ENCODE data around the gene CDK19. TPM values are rescaled to one million over a fixed set of nuclear protein-coding genes. Genes with fewer than 3 reads are reported as not detected.

CDK19 gene
- total and polyA plus RNA-seq, 2 donors (not counting 1 experiment from before 2014, with no cell fraction given): 11.2 to 11.3 TPM

DNA sequence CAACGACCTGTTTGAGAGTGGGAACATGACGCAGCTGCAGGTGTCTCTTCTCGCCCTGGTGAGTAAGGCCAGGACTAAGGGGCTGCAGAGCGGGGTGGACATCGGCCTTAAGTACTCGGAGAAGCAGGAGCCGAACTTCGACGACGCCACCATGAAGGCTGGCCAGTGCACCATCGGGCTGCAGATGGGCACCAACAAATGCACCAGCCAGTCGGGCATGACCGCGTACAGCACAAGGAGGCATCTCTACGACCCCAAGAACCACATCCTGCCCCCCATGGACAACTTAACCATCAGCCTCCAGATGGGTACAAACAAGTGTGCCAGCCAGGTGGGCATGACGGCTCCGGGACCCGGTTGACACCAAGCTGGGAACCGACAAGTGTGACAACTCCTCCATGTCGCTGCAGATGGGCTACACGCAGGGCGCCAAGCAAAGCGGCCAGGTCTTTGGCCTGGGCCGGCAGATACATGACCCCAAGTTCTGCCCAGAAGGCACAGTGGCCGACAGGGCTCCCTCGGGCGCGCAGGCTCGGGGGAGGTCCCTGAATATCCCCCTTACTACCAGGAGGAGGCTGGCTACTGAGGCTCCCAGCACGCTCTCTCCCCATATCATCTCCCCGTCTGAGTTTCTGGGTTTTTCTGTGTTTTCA, 43.4 kb upstream of the CDK19 start:
- H3K4me3 ChIP-seq (replicated peaks in 1 of 4; ENCODE audit: control extremely low read depth in 1 of 4, insufficient read depth in 1 of 4, low read depth in 3 of 4, low read length in 4 of 4): no peak overlapping the region
- no peak overlapping the region for H3K27ac ChIP-seq (ENCODE audit: insufficient read depth, low read length)
- no peaks in the 10 kb centered on the region for H3K79me2 ChIP-seq (ENCODE audit: control insufficient read depth, insufficient read depth, low read length)
- no peaks in the 10 kb centered on the region for H3K4me1 ChIP-seq (ENCODE audit: control insufficient read depth, extremely low read depth, insufficient read depth, low read length)
- H3K27me3 ChIP-seq (ENCODE audit: control insufficient read depth, insufficient read depth, low read length): no peaks in the 10 kb centered on the region
- no peaks in the 10 kb centered on the region for H3K9me3 ChIP-seq (ENCODE audit: control insufficient read depth, insufficient read depth, low read depth, low read length)
- H2AFZ ChIP-seq (ENCODE audit: low read length): no peak overlapping the region
- no peak overlapping the region for H3K4me2 ChIP-seq (ENCODE audit: extremely low read depth, insufficient read depth, low read length)
- DNase-seq (ENCODE audit: low read depth in 2 of 2): no peak
- no peak overlapping the region for H3K9ac ChIP-seq (ENCODE audit: insufficient read depth, low read length)
- no peaks in the 10 kb centered on the region for H4K20me1 ChIP-seq (ENCODE audit: control insufficient read depth, extremely low read depth, insufficient read depth, low read length)
- TF ChIP-seq, protein P1, sequence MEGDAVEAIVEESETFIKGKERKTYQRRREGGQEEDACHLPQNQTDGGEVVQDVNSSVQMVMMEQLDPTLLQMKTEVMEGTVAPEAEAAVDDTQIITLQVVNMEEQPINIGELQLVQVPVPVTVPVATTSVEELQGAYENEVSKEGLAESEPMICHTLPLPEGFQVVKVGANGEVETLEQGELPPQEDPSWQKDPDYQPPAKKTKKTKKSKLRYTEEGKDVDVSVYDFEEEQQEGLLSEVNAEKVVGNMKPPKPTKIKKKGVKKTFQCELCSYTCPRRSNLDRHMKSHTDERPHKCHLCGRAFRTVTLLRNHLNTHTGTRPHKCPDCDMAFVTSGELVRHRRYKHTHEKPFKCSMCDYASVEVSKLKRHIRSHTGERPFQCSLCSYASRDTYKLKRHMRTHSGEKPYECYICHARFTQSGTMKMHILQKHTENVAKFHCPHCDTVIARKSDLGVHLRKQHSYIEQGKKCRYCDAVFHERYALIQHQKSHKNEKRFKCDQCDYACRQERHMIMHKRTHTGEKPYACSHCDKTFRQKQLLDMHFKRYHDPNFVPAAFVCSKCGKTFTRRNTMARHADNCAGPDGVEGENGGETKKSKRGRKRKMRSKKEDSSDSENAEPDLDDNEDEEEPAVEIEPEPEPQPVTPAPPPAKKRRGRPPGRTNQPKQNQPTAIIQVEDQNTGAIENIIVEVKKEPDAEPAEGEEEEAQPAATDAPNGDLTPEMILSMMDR (conservative IDR thresholded peaks at IDR 0.05 in 1 of 2, IDR thresholded peaks at IDR 0.05 in 1 of 2; ENCODE audit: low read depth in 1 of 2, low read length in 2 of 2): no peak
- no peak for TF ChIP-seq EZH2 (IDR thresholded peaks at IDR 0.05; ENCODE audit: low read length, missing control alignments)
- H3K36me3 ChIP-seq (ENCODE audit: control insufficient read depth, insufficient read depth, low read length): no peaks in the 10 kb centered on the region

DNA sequence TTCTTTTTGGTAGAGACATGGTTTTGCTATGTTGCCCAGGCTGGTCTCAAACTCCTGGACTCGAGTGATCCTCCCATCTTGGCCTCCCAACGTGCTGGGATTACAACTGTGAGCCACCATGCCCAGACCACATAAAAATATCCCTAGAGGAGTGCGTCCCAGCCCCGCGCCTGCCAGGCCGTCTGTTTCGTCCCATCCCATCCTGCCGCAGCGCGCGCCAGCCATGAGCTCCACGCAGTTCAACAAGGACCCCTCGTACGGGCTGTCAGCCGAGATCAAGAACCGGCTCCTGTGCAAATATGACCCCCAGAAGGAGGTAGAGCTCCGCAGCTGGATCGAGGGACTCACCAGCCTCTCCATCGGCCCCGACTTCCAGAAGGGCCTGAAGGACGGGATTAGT, 42.7 kb upstream of the CDK19 start:
- no peak for DNase-seq (ENCODE audit: low read depth in 2 of 2)
- TF ChIP-seq, protein P1 (conservative IDR thresholded peaks at IDR 0.05 in 1 of 2, IDR thresholded peaks at IDR 0.05 in 1 of 2; ENCODE audit: low read depth in 1 of 2, low read length in 2 of 2): no peak
- TF ChIP-seq EZH2 (IDR thresholded peaks at IDR 0.05; ENCODE audit: low read length, missing control alignments): no peak
- H3K4me3 ChIP-seq (replicated peaks in 1 of 4; ENCODE audit: control extremely low read depth in 1 of 4, insufficient read depth in 1 of 4, low read depth in 3 of 4, low read length in 4 of 4): no peak overlapping the region

GRCh38 chr6:110856296-110856695, 41.0 kb upstream of the CDK19 start:
- TF ChIP-seq, protein P1 (conservative IDR thresholded peaks at IDR 0.05 in 1 of 2, IDR thresholded peaks at IDR 0.05 in 1 of 2; ENCODE audit: low read depth in 1 of 2, low read length in 2 of 2): no peak
- TF ChIP-seq EZH2 (IDR thresholded peaks at IDR 0.05; ENCODE audit: low read length, missing control alignments): no peak

More for the DNA sequence above, 42.7 kb upstream of the CDK19 start:
- Histone ChIP-seq H4K20me1 (ENCODE audit: control insufficient read depth, extremely low read depth, insufficient read depth, low read length) (no peaks in the 10 kb centered on the region), H3K36me3 (ENCODE audit: control insufficient read depth, insufficient read depth, low read length) (no peaks in the 10 kb centered on the region), H3K27me3 (ENCODE audit: control insufficient read depth, insufficient read depth, low read length) (no peaks in the 10 kb centered on the region), H3K4me1 (ENCODE audit: control insufficient read depth, extremely low read depth, insufficient read depth, low read length) (no peaks in the 10 kb centered on the region), H3K4me2 (ENCODE audit: extremely low read depth, insufficient read depth, low read length) (no peak overlapping the region), H2AFZ (ENCODE audit: low read length) (no peak overlapping the region), H3K27ac (ENCODE audit: insufficient read depth, low read length) (no peak overlapping the region), H3K9ac (ENCODE audit: insufficient read depth, low read length) (no peak overlapping the region), H3K79me2 (ENCODE audit: control insufficient read depth, insufficient read depth, low read length) (no peaks in the 10 kb centered on the region), H3K9me3 (ENCODE audit: control insufficient read depth, insufficient read depth, low read depth, low read length) (no peaks in the 10 kb centered on the region)

More at GRCh38 chr6:110856296-110856695, 41.0 kb upstream of the CDK19 start:
- Histone ChIP-seq H3K79me2 (ENCODE audit: control insufficient read depth, insufficient read depth, low read length) (no peaks in the 10 kb centered on the region), H3K9ac (ENCODE audit: insufficient read depth, low read length) (no peak overlapping the region), H2AFZ (ENCODE audit: low read length) (no peak overlapping the region), H3K4me1 (ENCODE audit: control insufficient read depth, extremely low read depth, insufficient read depth, low read length) (no peaks in the 10 kb centered on the region), H3K4me3 (replicated peaks in 1 of 4; ENCODE audit: control extremely low read depth in 1 of 4, insufficient read depth in 1 of 4, low read depth in 3 of 4, low read length in 4 of 4) (no peak overlapping the region), H3K27ac (ENCODE audit: insufficient read depth, low read length) (no peak overlapping the region), H3K27me3 (ENCODE audit: control insufficient read depth, insufficient read depth, low read length) (no peaks in the 10 kb centered on the region), H4K20me1 (ENCODE audit: control insufficient read depth, extremely low read depth, insufficient read depth, low read length) (no peaks in the 10 kb centered on the region), H3K36me3 (ENCODE audit: control insufficient read depth, insufficient read depth, low read length) (no peaks in the 10 kb centered on the region), H3K9me3 (ENCODE audit: control insufficient read depth, insufficient read depth, low read depth, low read length) (no peaks in the 10 kb centered on the region), H3K4me2 (ENCODE audit: extremely low read depth, insufficient read depth, low read length) (no peak overlapping the region)
- no peak for DNase-seq (ENCODE audit: low read depth in 2 of 2)
